Measurements from ENCODE around the gene UPP2.

Gene UPP2

GRCh38 chr2:158128168-158128973 lies 26.7 kb downstream of the UPP2 start:
- no peak for TF ChIP-seq CTCF (IDR thresholded peaks at IDR 0.05)
- Mint-ChIP-seq H3K9me3 (no peaks in the 10 kb centered on the region), H3K4me3 (no peak overlapping the region), H3K36me3 (ENCODE audit: low read depth) (no peaks in the 10 kb centered on the region), H3K27ac (no peak overlapping the region), H3K27me3 (ENCODE audit: low read depth, poor library complexity) (peaks cover 1% of the 10 kb centered on the region), H3K4me1 (no peaks in the 10 kb centered on the region)
- no peak for DNase-seq

- Mint-ChIP-seq H3K27ac (no peak overlapping the region), H3K4me3 (no peak overlapping the region), H3K36me3 (ENCODE audit: low read depth) (no peaks in the 10 kb centered on the region), H3K4me1 (no peaks in the 10 kb centered on the region), H3K27me3 (ENCODE audit: low read depth, poor library complexity) (no peaks in the 10 kb centered on the region), H3K9me3 (no peaks in the 10 kb centered on the region)
- DNase-seq = no peak
- TF ChIP-seq CTCF (IDR thresholded peaks at IDR 0.05) = no peak
These were observed 27.4 kb downstream of the UPP2 start for GRCh38 chr2:158129037-158129436.

GRCh38 chr2:158130832-158131473 lies 29.3 kb downstream of the UPP2 start:
- no peaks in the 10 kb centered on the region for H3K9me3 Mint-ChIP-seq
- no peaks in the 10 kb centered on the region for H3K27me3 Mint-ChIP-seq (ENCODE audit: low read depth, poor library complexity)
- H3K36me3 Mint-ChIP-seq (ENCODE audit: low read depth) = no peaks in the 10 kb centered on the region
- no peak overlapping the region for H3K4me3 Mint-ChIP-seq
- no peak for TF ChIP-seq CTCF (IDR thresholded peaks at IDR 0.05)
- H3K27ac Mint-ChIP-seq = no peak overlapping the region
- no peaks in the 10 kb centered on the region for H3K4me1 Mint-ChIP-seq
- DNase-seq = no peak

- H3K4me1 Mint-ChIP-seq = no peaks in the 10 kb centered on the region
- no peak overlapping the region for H3K27ac Mint-ChIP-seq
- no peak for DNase-seq
- H3K36me3 Mint-ChIP-seq (ENCODE audit: low read depth) = no peaks in the 10 kb centered on the region
- peaks cover 1% of the 10 kb centered on the region for H3K27me3 Mint-ChIP-seq (ENCODE audit: low read depth, poor library complexity)
- no peaks in the 10 kb centered on the region for H3K9me3 Mint-ChIP-seq
- no peak overlapping the region for H3K4me3 Mint-ChIP-seq
- no peak for TF ChIP-seq CTCF (IDR thresholded peaks at IDR 0.05)
These were observed 29.8 kb downstream of the UPP2 start for GRCh38 chr2:158131483-158131912.

- no peak for DNase-seq
- Mint-ChIP-seq H3K27ac (peak overlapping the region; percentile 36), H3K27me3 (ENCODE audit: low read depth, poor library complexity) (peaks cover 2% of the 10 kb centered on the region), H3K4me3 (no peak overlapping the region), H3K9me3 (no peaks in the 10 kb centered on the region), H3K36me3 (ENCODE audit: low read depth) (no peaks in the 10 kb centered on the region), H3K4me1 (no peaks in the 10 kb centered on the region)
- no peak for TF ChIP-seq CTCF (IDR thresholded peaks at IDR 0.05)
These were observed 30.4 kb downstream of the UPP2 start for GRCh38 chr2:158131919-158132566.

Data from nephron progenitor cell (in vitro differentiated cells).